RWPE1 (cell line): ENCODE results near the gene CUL5.

Experiments used
- CTCF ChIA-PET: fragments of 350-600 bp; sonication (Branson Sonifier 250); formaldehyde crosslinking; extraction: SDS; loops from one replicate; lab custom pipeline; 2021; lab: Yijun Ruan, JAX
- POLR2A ChIA-PET: fragments of 400-600 bp; formaldehyde crosslinking; extraction: SDS; loops from one replicate; lab custom pipeline; 2020; ENCODE audit warnings: antibody characterized with exemption; ENCODE audit not compliant: low non-redundant PET; lab: Yijun Ruan, JAX
- DNase-seq: peaks from one replicate; pipeline ENCODE4 v3.0.0; 2012; ENCODE audit warnings: low spot score
- H3K27ac ChIP-seq: fragments of 450-650 bp; 2 replicates; pipeline ENCODE4 v1.5.1; 2017
- TF ChIP-seq, protein P1 (sequence below): fragments of 450-650 bp; conservative IDR thresholded peaks from 2 replicates; pipeline ENCODE4 v1.5.1; 2017; ENCODE audit warnings: low read depth, mild to moderate bottlenecking

The CUL5 gene

DNA sequence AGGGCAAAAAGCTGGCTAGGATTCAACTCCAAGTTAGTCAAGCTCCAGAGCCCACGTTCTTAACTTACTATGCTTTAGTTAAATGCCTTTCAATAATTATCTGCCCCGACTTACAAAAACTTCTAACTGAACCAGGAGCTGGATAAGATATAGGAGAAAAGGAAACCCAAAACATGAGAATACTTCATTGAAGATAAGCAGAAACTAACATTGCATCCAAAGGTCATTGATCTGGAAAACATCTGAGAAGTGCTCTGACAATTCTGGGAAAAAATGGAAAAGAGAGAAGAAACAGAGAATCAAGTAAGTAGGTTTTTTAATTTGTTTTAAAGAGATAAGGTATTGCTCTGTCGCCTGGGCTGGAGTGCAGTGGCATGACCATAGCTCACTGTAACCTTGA lies 139.9 kb downstream of the CUL5 start:
- H3K27ac ChIP-seq, result no peak overlapping the region
- ChIA-PET CTCF (interaction anchor here (0.6 kb wide), 1 partner anchor 75 kb away, joined by 3 read pairs; the partner anchor contains the start of gene ATM), POLR2A (no interaction called here)
- no peak for DNase-seq
- TF ChIP-seq, protein P1, sequence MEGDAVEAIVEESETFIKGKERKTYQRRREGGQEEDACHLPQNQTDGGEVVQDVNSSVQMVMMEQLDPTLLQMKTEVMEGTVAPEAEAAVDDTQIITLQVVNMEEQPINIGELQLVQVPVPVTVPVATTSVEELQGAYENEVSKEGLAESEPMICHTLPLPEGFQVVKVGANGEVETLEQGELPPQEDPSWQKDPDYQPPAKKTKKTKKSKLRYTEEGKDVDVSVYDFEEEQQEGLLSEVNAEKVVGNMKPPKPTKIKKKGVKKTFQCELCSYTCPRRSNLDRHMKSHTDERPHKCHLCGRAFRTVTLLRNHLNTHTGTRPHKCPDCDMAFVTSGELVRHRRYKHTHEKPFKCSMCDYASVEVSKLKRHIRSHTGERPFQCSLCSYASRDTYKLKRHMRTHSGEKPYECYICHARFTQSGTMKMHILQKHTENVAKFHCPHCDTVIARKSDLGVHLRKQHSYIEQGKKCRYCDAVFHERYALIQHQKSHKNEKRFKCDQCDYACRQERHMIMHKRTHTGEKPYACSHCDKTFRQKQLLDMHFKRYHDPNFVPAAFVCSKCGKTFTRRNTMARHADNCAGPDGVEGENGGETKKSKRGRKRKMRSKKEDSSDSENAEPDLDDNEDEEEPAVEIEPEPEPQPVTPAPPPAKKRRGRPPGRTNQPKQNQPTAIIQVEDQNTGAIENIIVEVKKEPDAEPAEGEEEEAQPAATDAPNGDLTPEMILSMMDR, result no peak

- POLR2A ChIA-PET, result no interaction called here
Measured at GRCh38 chr11:108154591-108154990, 145.9 kb downstream of the CUL5 start.

More at GRCh38 chr11:108154591-108154990, 145.9 kb downstream of the CUL5 start:
- CTCF ChIA-PET, result interaction anchor here (0.7 kb wide), 1 partner anchor 12 kb away, joined by 3 read pairs; no protein-coding TSS in a partner anchor
- DNase-seq, result no peak
- H3K27ac ChIP-seq, result no peak overlapping the region
- TF ChIP-seq, protein P1, result no peak
